Thyroid gland (tissue), 4 donors: ENCODE data around the gene IL19. TPM values are rescaled to one million over a fixed set of nuclear protein-coding genes. Genes with fewer than 3 reads are reported as not detected.

ENCODE experiments used
- DNase-seq, 2 donors: peaks; one replicate each; pipeline ENCODE4 v3.0.0-alpha.2; 2019
- H3K27ac ChIP-seq, 3 donors: fragments of 200-600 bp; sonication (generic); 1 replicate in 2 of 3; 2 replicates in 1 of 3; pipeline ENCODE4 v1.5.1; 2016 to 2019; ENCODE audit warnings: mild to moderate bottlenecking in 1 of 3, moderate library complexity in 1 of 3
- H3K27me3 ChIP-seq: fragments of 200-600 bp; sonication (generic); one replicate; pipeline ENCODE4 v1.5.1; 2019
- H3K36me3 ChIP-seq, 2 donors: fragments of 200-600 bp; sonication (generic); one replicate each; pipeline ENCODE4 v1.5.1; 2016 to 2019
- H3K4me1 ChIP-seq, 2 donors: fragments of 200-600 bp; sonication (generic); one replicate each; pipeline ENCODE4 v1.5.1; 2017 to 2019
- H3K4me3 ChIP-seq, 3 donors: fragments of 200-600 bp; sonication (generic); replicated peaks in 1 of 3; 1 replicate in 2 of 3; 2 replicates in 1 of 3; pipeline ENCODE4 v1.5.1; 2016; ENCODE audit warnings: mild to moderate bottlenecking in 1 of 3
- H3K9me3 ChIP-seq: fragments of 200-600 bp; sonication (generic); one replicate; pipeline ENCODE4 v1.5.1; 2017
- POLR2A ChIP-seq, 2 donors: fragments of 450-650 bp; IDR thresholded peaks; one replicate each; pipeline ENCODE4 v1.6.1; 2017; ENCODE audit warnings: antibody characterized with exemption in 2 of 2, mild to moderate bottlenecking in 2 of 2, moderate library complexity in 1 of 2
- WGBS, 2 donors: methylation state at CpG; one replicate each; pipeline ENCODE4 v1.1.5; 2017; 5-methylcytosine and 5-hydroxymethylcytosine counted together
- intact Hi-C: fragments of 100-400 bp; cut with DNase I; formaldehyde crosslinking; loops from one replicate; pipeline ENCODE4 v1.15.1; 2023
- total RNA-seq, 4 donors: library from RNA; depleted of rRNA; stranded (reverse); fragments of >200 nt; gene quantifications; one replicate each; pipeline ENCODE4 v1.2.3, GENCODE V29; 2016
- TF ChIP-seq, protein P1 (sequence below), 6 experiments: fragments of 200-600 bp in 3 of 6; fragments of 450-650 bp in 3 of 6; sonication (generic) in 3 of 6; IDR thresholded peaks; one replicate each; pipeline ENCODE4 v1.5.1; 2016 to 2019; ENCODE audit warnings: antibody characterized with exemption in 6 of 6, mild to moderate bottlenecking in 2 of 6, inconsistent platforms in 1 of 6, moderate library complexity in 1 of 6

IL19 gene
- total RNA-seq, 4 donors from 2014 or later: not detected

DNA sequence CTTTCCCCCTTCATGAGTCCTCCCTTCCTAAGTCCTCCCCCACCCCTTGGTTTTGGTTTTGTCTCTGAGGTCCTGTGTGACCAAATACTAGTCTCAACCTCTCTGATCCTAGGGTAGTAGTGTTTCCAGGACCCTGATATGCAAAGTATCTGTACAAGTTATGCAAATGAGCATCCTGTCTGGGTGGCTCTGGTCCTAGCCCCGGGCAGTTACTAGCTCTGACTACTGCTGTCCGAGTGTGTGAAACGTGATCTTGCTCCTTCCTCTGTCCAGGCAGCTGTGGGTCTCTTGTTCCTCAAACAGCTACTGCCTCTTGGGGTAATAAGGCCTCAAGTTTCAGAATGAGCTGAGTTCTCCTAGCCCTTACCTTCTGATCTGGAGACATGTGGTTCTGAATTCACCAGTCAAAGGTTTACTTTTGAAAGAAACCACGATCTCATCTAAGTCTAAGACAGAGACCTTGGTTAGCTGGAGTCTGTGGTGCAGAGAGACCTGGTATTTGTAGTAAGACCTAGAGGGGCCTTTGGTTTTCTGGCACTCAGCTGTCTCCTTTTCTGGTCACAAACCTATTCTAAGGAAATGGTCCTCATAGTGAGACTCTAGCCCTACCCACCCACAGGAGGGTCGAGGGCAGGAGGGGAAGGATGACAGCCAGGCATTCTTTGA, 31.0 kb upstream of the IL19 start:
- WGBS, 2 donors: 51% methylated on average over 5 of the region's 5 CpGs
- DNase-seq: no peak
- intact Hi-C loops: no loop called here
- Histone ChIP-seq H3K27ac (no peak overlapping the region), H3K4me3 (no peak overlapping the region), H3K36me3 (peaks cover 0 to 6% of the 10 kb centered on the region in 2 donors), H3K9me3 (no peaks in the 10 kb centered on the region), H3K4me1 (peaks cover 0 to 19% of the 10 kb centered on the region in 2 donors), H3K27me3 (no peaks in the 10 kb centered on the region)
- no peak for TF ChIP-seq POLR2A (IDR thresholded peaks at IDR 0.05)
- TF ChIP-seq, protein P1, sequence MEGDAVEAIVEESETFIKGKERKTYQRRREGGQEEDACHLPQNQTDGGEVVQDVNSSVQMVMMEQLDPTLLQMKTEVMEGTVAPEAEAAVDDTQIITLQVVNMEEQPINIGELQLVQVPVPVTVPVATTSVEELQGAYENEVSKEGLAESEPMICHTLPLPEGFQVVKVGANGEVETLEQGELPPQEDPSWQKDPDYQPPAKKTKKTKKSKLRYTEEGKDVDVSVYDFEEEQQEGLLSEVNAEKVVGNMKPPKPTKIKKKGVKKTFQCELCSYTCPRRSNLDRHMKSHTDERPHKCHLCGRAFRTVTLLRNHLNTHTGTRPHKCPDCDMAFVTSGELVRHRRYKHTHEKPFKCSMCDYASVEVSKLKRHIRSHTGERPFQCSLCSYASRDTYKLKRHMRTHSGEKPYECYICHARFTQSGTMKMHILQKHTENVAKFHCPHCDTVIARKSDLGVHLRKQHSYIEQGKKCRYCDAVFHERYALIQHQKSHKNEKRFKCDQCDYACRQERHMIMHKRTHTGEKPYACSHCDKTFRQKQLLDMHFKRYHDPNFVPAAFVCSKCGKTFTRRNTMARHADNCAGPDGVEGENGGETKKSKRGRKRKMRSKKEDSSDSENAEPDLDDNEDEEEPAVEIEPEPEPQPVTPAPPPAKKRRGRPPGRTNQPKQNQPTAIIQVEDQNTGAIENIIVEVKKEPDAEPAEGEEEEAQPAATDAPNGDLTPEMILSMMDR (IDR thresholded peaks at IDR 0.05): no peak

DNA sequence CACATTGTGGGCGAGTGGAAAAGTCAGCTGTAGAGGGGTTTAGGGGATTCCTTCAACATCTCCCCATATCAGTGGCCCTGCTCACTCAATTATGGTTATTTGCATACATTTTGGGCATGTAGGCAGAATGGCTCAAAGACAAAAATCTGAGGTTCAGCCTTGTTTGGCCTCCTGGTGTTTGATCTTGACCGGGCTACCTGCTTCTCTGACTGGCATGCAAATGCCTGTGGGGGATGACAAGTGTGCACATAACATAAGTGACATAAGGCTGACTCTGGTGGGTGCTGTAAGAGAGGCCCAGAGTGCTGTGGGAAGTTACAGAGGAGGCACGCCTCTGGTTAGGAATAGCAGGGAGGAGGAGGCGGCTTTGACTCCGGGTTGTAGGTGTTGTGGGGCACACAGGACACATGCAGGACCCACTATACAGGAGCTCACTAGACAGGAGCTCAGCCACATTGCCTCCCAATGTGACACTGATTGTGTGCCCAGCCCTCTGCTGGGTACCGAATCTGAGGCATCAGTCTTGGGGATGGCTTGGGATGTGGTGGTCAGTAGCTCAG, 29.4 kb upstream of the IL19 start:
- Histone ChIP-seq H3K4me1 (peaks cover 0 to 19% of the 10 kb centered on the region in 2 donors), H3K9me3 (no peaks in the 10 kb centered on the region), H3K27me3 (no peaks in the 10 kb centered on the region), H3K36me3 (no peaks in the 10 kb centered on the region), H3K4me3 (no peak overlapping the region), H3K27ac (no peak overlapping the region)
- intact Hi-C loops: no loop called here
- WGBS, 2 donors: 84 to 95% methylated on average over 6 of the region's 6 CpGs
- no peak for TF ChIP-seq POLR2A (IDR thresholded peaks at IDR 0.05)
- TF ChIP-seq, protein P1 (IDR thresholded peaks at IDR 0.05): no peak
- DNase-seq: no peak

DNA sequence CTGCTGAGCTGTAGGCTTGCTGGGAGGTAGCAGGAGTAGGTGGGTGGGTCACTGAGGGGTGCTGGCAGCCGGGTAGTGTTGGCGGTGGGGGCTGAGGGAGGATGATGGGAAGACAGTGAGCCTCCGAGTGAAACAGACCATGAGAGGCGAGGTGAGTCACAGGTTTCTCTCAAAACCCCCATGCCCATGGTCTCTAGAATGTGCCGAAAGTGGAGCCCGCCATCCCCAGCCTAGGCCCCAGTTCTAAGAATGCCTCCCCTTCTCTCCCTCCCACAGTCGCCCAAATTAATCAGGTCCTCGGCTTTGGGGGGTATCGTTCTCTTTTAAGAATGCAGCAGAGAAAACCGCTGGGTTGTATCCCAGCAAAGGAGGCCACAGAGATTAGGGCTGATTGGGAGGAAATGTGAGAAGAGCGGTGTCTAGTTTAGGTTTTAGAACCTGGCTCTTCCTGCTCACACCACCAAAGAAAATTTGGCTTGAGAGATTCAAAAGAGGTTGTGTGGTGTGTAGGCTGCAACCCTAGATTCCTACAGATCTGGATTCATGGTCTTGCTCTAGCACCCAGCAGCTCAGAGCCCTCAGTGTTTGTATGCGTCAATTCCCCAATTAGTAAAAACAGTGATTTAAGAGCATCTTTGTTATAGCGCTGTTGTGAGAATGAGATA, 27.7 kb upstream of the IL19 start:
- Histone ChIP-seq H3K27ac (no peak overlapping the region), H3K4me1 (peaks cover 0 to 7% of the 10 kb centered on the region in 2 donors), H3K9me3 (no peaks in the 10 kb centered on the region), H3K36me3 (no peaks in the 10 kb centered on the region), H3K27me3 (no peaks in the 10 kb centered on the region), H3K4me3 (no peak overlapping the region)
- 64 to 70% methylated on average over 13 of the region's 13 CpGs for WGBS, 2 donors
- intact Hi-C loops: no loop called here
- TF ChIP-seq, protein P1 (IDR thresholded peaks at IDR 0.05): no peak
- no peak for TF ChIP-seq POLR2A (IDR thresholded peaks at IDR 0.05)
- DNase-seq: no peak

DNA sequence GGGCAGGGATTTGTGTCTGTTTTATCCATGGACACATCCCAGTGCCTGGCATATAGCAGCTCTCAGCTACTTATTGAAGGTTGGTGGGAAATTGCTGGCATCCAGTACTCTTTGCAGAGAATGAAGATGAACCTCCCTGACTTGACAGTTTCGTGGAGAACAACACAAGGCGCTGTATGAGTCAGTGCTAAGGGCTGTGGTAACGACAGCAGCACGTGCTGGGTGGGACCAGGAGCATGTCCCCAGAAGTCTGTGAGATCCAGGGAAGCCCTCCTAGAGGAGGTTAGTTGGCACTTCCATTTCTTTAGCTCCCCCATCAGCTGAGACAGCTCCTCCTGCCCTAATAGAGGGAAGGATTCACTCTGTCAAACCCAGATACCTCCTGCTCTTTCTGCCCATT, 25.9 kb upstream of the IL19 start:
- intact Hi-C loops: no loop called here
- H3K27ac ChIP-seq: no peak overlapping the region
- DNase-seq: no peak
- H3K27me3 ChIP-seq: no peaks in the 10 kb centered on the region
- no peaks in the 10 kb centered on the region for H3K36me3 ChIP-seq
- H3K4me3 ChIP-seq: no peak overlapping the region
- no peaks in the 10 kb centered on the region for H3K4me1 ChIP-seq
- TF ChIP-seq, protein P1 (IDR thresholded peaks at IDR 0.05): no peak
- no peak for TF ChIP-seq POLR2A (IDR thresholded peaks at IDR 0.05)
- 73 to 78% methylated on average over 4 of the region's 4 CpGs for WGBS, 2 donors
- H3K9me3 ChIP-seq: no peaks in the 10 kb centered on the region

DNA sequence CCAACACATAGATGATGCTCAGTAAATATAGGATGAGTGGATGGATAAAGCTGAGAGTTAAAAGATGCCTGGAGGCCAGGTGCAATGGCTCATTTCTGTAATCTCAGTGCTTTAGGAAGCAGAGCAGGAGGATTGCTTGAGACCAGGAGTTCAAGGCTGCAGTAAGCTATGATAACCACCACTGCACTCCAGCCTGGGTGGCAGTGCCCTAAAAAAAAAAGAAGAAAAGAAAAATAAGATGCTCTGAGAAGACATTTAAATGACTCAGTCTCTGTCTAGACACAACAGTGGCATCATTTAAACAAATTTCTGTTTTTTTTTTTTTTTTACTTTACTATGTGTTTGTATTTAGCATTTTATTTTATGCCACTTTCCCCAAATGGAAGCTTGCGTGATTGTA, 25.3 kb upstream of the IL19 start:
- no peaks in the 10 kb centered on the region for H3K27me3 ChIP-seq
- no peak for DNase-seq
- intact Hi-C loops: no loop called here
- TF ChIP-seq, protein P1 (IDR thresholded peaks at IDR 0.05): no peak
- no peak for TF ChIP-seq POLR2A (IDR thresholded peaks at IDR 0.05)
- no peaks in the 10 kb centered on the region for H3K4me1 ChIP-seq
- no peaks in the 10 kb centered on the region for H3K9me3 ChIP-seq
- H3K27ac ChIP-seq: no peak overlapping the region
- WGBS, 2 donors: 94 to 98% methylated on average over 1 of the region's 1 CpG
- no peaks in the 10 kb centered on the region for H3K36me3 ChIP-seq
- H3K4me3 ChIP-seq: no peak overlapping the region
